CD4-positive, alpha-beta T cell treated with Interleukin-12 subunit alpha and Interleukin-12 subunit beta, for 1 hour (primary cell): ENCODE data around the gene ENTPD2.
"Not testable (repeated sequence)": the region's sequence is repeated elsewhere in the genome, so short reads cannot be mapped to it uniquely, and the experiment has no call there.

Experiments used
- DNase-seq: peaks from one replicate; pipeline ENCODE4 v3.0.0-alpha.2; 2020

The ENTPD2 gene

GRCh38 chr9:137044037-137044436, 9.8 kb downstream of the ENTPD2 start:
- no peak for DNase-seq

GRCh38 chr9:137042751-137043727, 10.8 kb downstream of the ENTPD2 start:
- no peak for DNase-seq

- DNase-seq: no peak
Measured at GRCh38 chr9:137041124-137041523, 12.7 kb downstream of the ENTPD2 start.

GRCh38 chr9:137040568-137040967, 13.3 kb downstream of the ENTPD2 start:
- DNase-seq: no peak

GRCh38 chr9:137039611-137040366, 14.1 kb downstream of the ENTPD2 start:
- no peak for DNase-seq

GRCh38 chr9:137038916-137039315, 14.9 kb downstream of the ENTPD2 start:
- no peak for DNase-seq

GRCh38 chr9:137037483-137037882, 16.4 kb downstream of the ENTPD2 start:
- DNase-seq: no peak

- no peak for DNase-seq
Measured at GRCh38 chr9:137037035-137037434, 16.8 kb downstream of the ENTPD2 start.

GRCh38 chr9:137035937-137036336, 17.9 kb downstream of the ENTPD2 start:
- DNase-seq: no peak

GRCh38 chr9:137035507-137035834, 18.4 kb downstream of the ENTPD2 start:
- no peak for DNase-seq

- DNase-seq: peak; percentile 89
Measured at GRCh38 chr9:137034709-137035506, 19.0 kb downstream of the ENTPD2 start.

GRCh38 chr9:137034039-137034708, 19.7 kb downstream of the ENTPD2 start:
- no peak for DNase-seq

- not testable (repeated sequence) for DNase-seq
Measured at GRCh38 chr9:137033481-137033880, 20.4 kb downstream of the ENTPD2 start.

GRCh38 chr9:137032858-137033257, 21.0 kb downstream of the ENTPD2 start:
- DNase-seq: peak; percentile 35

- peak; percentile 49 for DNase-seq
Measured at GRCh38 chr9:137031904-137032640, 21.8 kb downstream of the ENTPD2 start, which contains the start of gene FUT7. Gene FUT7, minus strand, starts transcription at chr9:137032088. Its CDS starts 97 bp downstream, at chr9:137031991.

GRCh38 chr9:137030538-137031527, 23.0 kb downstream of the ENTPD2 start:
- DNase-seq: peak; percentile 52

GRCh38 chr9:137030006-137030405, 23.9 kb downstream of the ENTPD2 start:
- no peak for DNase-seq

GRCh38 chr9:137029058-137029936, 24.6 kb downstream of the ENTPD2 start:
- DNase-seq: peak; percentile 71
